ENCODE results near the gene ZSCAN9. TPM values are rescaled to one million over a fixed set of nuclear protein-coding genes. Genes with fewer than 3 reads are reported as not detected.

The ZSCAN9 gene
- total and polyA plus RNA-seq, 2 donors (not counting 3 experiments of a cell fraction or from before 2014, with no cell fraction given): 11.7 to 18.0 TPM

DNA sequence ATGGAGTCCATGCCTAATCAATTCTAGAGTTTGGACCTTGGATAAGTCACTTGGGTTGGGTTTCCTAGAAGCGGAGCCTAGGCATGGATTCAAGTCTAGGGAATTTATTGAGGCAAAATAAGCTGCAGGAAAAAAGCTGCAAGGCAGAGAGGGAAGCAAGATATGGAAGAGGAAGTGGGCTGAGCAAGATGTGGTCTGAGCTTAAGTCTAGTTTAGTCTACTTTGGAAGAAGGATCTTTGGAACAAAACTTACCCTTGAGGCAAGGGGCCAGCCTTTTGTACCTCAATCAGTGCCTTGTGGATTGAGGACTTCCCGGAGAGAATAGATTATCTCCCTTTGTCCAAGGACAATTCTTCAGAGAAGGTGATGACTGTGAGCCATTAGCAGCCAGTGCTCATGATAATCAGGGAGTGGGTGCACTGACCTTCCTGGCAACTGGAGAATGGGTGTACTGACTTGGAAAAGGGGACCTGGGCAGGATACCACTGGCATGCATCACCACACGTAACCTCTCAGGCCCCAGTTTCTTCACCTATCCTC is 10.9 kb downstream of the ZSCAN9 start:
- peaks cover 3% of the 10 kb centered on the region for H3K9me3 ChIP-seq (replicated peaks; ENCODE audit: control insufficient read depth, insufficient read depth, low read length)
- dilution Hi-C loops (cut with MboI; ENCODE audit: extremely low pct_ligation_motif_present, low sequenced_read_pairs): no loop called here
- H3K4me1 ChIP-seq (ENCODE audit: control insufficient read depth, extremely low read depth, insufficient read depth, low read length): no peaks in the 10 kb centered on the region
- H4K20me1 ChIP-seq (replicated peaks; ENCODE audit: control insufficient read depth, extremely low read depth, insufficient read depth, low read length): no peaks in the 10 kb centered on the region
- peaks cover 16 to 20% of the 10 kb centered on the region in 2 experiments for H3K36me3 ChIP-seq (ENCODE audit: control insufficient read depth in 2 of 2, extremely low read depth in 1 of 2, insufficient read depth in 2 of 2, low read length in 2 of 2)
- no peaks in the 10 kb centered on the region for H3K79me2 ChIP-seq (ENCODE audit: control insufficient read depth, insufficient read depth, low read length)
- H3K4me2 ChIP-seq (ENCODE audit: insufficient read depth, low read length): no peak overlapping the region
- TF ChIP-seq, protein P1, sequence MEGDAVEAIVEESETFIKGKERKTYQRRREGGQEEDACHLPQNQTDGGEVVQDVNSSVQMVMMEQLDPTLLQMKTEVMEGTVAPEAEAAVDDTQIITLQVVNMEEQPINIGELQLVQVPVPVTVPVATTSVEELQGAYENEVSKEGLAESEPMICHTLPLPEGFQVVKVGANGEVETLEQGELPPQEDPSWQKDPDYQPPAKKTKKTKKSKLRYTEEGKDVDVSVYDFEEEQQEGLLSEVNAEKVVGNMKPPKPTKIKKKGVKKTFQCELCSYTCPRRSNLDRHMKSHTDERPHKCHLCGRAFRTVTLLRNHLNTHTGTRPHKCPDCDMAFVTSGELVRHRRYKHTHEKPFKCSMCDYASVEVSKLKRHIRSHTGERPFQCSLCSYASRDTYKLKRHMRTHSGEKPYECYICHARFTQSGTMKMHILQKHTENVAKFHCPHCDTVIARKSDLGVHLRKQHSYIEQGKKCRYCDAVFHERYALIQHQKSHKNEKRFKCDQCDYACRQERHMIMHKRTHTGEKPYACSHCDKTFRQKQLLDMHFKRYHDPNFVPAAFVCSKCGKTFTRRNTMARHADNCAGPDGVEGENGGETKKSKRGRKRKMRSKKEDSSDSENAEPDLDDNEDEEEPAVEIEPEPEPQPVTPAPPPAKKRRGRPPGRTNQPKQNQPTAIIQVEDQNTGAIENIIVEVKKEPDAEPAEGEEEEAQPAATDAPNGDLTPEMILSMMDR (IDR thresholded peaks at IDR 0.05; ENCODE audit: extremely low read depth in 1 of 2, insufficient read depth in 1 of 2, low read depth in 1 of 2, low read length in 2 of 2): no peak
- TF ChIP-seq FOS (IDR thresholded peaks at IDR 0.05; ENCODE audit: borderline replicate concordance, insufficient read depth, low read length): no peak
- no peak for TF ChIP-seq EZH2 (IDR thresholded peaks at IDR 0.05; ENCODE audit: borderline replicate concordance, low read depth, low read length, severe bottlenecking)
- TF ChIP-seq, protein P2, sequence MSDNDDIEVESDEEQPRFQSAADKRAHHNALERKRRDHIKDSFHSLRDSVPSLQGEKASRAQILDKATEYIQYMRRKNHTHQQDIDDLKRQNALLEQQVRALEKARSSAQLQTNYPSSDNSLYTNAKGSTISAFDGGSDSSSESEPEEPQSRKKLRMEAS (IDR thresholded peaks at IDR 0.05; ENCODE audit: insufficient read depth, insufficient read length): no peak
- no peak for TF ChIP-seq GATA2 (IDR thresholded peaks at IDR 0.05; ENCODE audit: insufficient read depth, insufficient read length, low read depth, low read length)
- no peak for TF ChIP-seq POLR2AphosphoS5 (IDR thresholded peaks at IDR 0.05; ENCODE audit: insufficient read depth, low read depth, low read length)
- TF ChIP-seq JUN (IDR thresholded peaks at IDR 0.05; ENCODE audit: borderline replicate concordance, insufficient read depth, insufficient read length, low read depth): no peak
- TF ChIP-seq POLR2A (IDR thresholded peaks at IDR 0.05; ENCODE audit: low read depth, low read length): no peak
- no peak for TF ChIP-seq MYC (IDR thresholded peaks at IDR 0.05; ENCODE audit: low read depth, low read length)
- ChIA-PET CTCF (no interaction called here), POLR2A (interaction anchor here (1.1 kb wide), 1 partner anchor 120 kb away, joined by 4 read pairs; no protein-coding TSS in a partner anchor)
- H2AFZ ChIP-seq (ENCODE audit: low read depth, low read length): no peak overlapping the region
- intact Hi-C loops (cut with micrococcal nuclease): no loop called here
- DNase-seq (ENCODE audit: low read depth, low spot score) (no peak), FAIRE-seq (no peak)
- H3K4me3 ChIP-seq (replicated peaks in 1 of 3; ENCODE audit: insufficient read depth in 1 of 3, low read depth in 1 of 3, low read length in 3 of 3): no peak overlapping the region
- no peak overlapping the region for H3K9ac ChIP-seq (replicated peaks; ENCODE audit: extremely low read depth, insufficient read depth, low read length)
- no peak overlapping the region for H3K27ac ChIP-seq (ENCODE audit: insufficient read depth, low read depth, low read length)
- H3K27me3 ChIP-seq (ENCODE audit: control insufficient read depth in 2 of 2, insufficient read depth in 2 of 2, low read length in 2 of 2): no peaks in the 10 kb centered on the region
- no peaks in the 10 kb centered on the region for H3K9me1 ChIP-seq (replicated peaks; ENCODE audit: control insufficient read depth, extremely low read depth, insufficient read depth, low read length)
- BruUV-seq (replicated peaks): no TSS peak
